SK-N-SH (cell line): Measurements from ENCODE around the gene SNU13.

Experiments used
- NFIC ChIP-seq: IDR thresholded peaks from 2 replicates; pipeline ENCODE4 v1.4.0; 2012; ENCODE audit warnings: borderline replicate concordance
- TF ChIP-seq, protein P1 (sequence below): fragments of 200-600 bp; sonication (generic); IDR thresholded peaks from 2 replicates; pipeline ENCODE4 v1.6.1; 2017; ENCODE audit warnings: antibody characterized with exemption, mild to moderate bottlenecking, moderate library complexity

DNA sequence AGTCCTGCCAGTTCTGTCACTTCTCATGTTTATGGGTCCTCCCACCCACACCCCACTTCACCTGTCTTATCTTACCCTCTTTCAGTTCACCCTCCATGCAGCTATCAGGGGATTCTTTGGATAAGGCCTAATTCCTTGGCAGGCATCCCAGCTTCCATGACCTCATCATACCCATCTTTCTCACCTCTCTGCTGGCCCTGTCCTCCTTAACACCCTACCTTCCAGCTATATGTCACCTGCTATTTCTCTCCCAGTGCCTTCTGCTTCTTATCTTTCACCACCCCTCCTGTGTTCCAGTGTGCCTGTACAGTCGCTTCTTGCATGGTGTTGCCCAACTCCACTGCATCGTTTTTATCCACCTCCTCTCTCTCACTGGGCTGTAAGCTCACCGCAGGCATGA, 28.3 kb downstream of the SNU13 start:
- TF ChIP-seq NFIC: no peak
- TF ChIP-seq, protein P1, sequence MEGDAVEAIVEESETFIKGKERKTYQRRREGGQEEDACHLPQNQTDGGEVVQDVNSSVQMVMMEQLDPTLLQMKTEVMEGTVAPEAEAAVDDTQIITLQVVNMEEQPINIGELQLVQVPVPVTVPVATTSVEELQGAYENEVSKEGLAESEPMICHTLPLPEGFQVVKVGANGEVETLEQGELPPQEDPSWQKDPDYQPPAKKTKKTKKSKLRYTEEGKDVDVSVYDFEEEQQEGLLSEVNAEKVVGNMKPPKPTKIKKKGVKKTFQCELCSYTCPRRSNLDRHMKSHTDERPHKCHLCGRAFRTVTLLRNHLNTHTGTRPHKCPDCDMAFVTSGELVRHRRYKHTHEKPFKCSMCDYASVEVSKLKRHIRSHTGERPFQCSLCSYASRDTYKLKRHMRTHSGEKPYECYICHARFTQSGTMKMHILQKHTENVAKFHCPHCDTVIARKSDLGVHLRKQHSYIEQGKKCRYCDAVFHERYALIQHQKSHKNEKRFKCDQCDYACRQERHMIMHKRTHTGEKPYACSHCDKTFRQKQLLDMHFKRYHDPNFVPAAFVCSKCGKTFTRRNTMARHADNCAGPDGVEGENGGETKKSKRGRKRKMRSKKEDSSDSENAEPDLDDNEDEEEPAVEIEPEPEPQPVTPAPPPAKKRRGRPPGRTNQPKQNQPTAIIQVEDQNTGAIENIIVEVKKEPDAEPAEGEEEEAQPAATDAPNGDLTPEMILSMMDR: no peak
